Mesothelial cell of epicardium (in vitro differentiated cells): ENCODE measurements around the gene MTX1. TPM values are rescaled to one million over a fixed set of nuclear protein-coding genes. Genes with fewer than 3 reads are reported as not detected.

Experiments used
- DNase-seq, 2 experiments: peaks; one replicate each; pipeline ENCODE4 v3.0.0; 2021; ENCODE audit warnings: low spot score in 2 of 2; ENCODE audit not compliant: unreplicated experiment in 2 of 2
- H3K27ac Mint-ChIP-seq: 2 replicates; pipeline ENCODE4 v1.8.0; 2021; ENCODE audit warnings: mixed read lengths
- H3K27me3 Mint-ChIP-seq: 2 replicates; pipeline ENCODE4 v1.8.0; 2021; ENCODE audit warnings: low read depth, mixed read lengths
- H3K36me3 Mint-ChIP-seq: 2 replicates; pipeline ENCODE4 v1.8.0; 2021; ENCODE audit warnings: mixed read lengths
- H3K4me1 Mint-ChIP-seq: 2 replicates; pipeline ENCODE4 v1.8.0; 2021; ENCODE audit warnings: mixed read lengths
- H3K4me3 Mint-ChIP-seq: 2 replicates; pipeline ENCODE4 v1.8.0; 2021; ENCODE audit warnings: mild to moderate bottlenecking, moderate library complexity, mixed read lengths
- H3K9me3 Mint-ChIP-seq: 2 replicates; pipeline ENCODE4 v1.8.0; 2021; ENCODE audit warnings: mixed read lengths
- total RNA-seq: library from RNA; stranded (reverse); gene quantifications from 3 replicates; pipeline ENCODE4 v1.2.1, GENCODE V29; 2021
- TF ChIP-seq, protein P1 (sequence below): fragments of 200-600 bp; sonication (generic); IDR thresholded peaks from one replicate; pipeline ENCODE4 v1.5.0; 2021; ENCODE audit warnings: antibody characterized with exemption; ENCODE audit not compliant: unreplicated experiment

Gene MTX1
- total RNA-seq, 1 donor from 2014 or later: 35.7 TPM

GRCh38 chr1:155177918-155178281 is 30.6 kb upstream of the MTX1 start:
- no peak overlapping the region for H3K27ac Mint-ChIP-seq
- TF ChIP-seq, protein P1, sequence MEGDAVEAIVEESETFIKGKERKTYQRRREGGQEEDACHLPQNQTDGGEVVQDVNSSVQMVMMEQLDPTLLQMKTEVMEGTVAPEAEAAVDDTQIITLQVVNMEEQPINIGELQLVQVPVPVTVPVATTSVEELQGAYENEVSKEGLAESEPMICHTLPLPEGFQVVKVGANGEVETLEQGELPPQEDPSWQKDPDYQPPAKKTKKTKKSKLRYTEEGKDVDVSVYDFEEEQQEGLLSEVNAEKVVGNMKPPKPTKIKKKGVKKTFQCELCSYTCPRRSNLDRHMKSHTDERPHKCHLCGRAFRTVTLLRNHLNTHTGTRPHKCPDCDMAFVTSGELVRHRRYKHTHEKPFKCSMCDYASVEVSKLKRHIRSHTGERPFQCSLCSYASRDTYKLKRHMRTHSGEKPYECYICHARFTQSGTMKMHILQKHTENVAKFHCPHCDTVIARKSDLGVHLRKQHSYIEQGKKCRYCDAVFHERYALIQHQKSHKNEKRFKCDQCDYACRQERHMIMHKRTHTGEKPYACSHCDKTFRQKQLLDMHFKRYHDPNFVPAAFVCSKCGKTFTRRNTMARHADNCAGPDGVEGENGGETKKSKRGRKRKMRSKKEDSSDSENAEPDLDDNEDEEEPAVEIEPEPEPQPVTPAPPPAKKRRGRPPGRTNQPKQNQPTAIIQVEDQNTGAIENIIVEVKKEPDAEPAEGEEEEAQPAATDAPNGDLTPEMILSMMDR: no peak

DNA sequence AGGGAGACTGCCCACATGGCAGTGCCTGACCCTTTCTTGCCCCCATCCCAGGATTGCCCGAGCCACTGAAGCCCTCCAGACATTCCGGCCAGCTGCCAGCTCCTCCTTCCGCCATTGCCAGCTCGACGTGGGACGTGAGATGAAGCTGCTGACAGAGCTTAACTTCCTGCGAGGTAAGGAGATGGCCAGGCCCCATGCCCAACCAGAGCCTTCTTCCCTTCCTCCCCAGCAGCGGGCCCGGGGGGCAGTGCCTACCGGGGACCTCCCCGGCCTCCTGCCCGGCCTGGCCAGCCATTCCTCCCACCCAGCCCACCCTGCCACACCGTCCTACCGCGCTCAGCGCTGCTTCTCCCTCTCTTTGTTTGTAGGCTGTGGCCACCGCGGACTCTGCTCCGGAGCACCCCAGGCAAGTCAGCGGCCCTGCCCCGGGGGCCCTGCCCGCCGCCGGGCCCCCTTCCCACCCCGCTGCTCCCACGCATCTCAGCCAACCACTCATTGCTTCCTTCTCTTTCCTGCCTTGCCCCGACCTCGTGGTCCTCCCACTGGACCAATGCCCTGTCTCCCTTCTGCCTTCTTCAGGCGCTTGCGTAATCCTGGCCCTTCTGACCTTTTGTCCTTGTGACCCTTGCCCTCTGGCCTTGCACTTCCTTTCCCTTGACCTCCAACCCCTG is 29.9 kb upstream of the MTX1 start:
- H3K9me3 Mint-ChIP-seq: no peaks in the 10 kb centered on the region
- H3K36me3 Mint-ChIP-seq: no peaks in the 10 kb centered on the region
- no peak for DNase-seq

More at GRCh38 chr1:155177918-155178281, 30.6 kb upstream of the MTX1 start:
- no peak overlapping the region for H3K4me3 Mint-ChIP-seq
- H3K9me3 Mint-ChIP-seq: no peaks in the 10 kb centered on the region
- no peaks in the 10 kb centered on the region for H3K36me3 Mint-ChIP-seq
- H3K4me1 Mint-ChIP-seq: peaks cover 16% of the 10 kb centered on the region
- no peak for DNase-seq
- peaks cover 11% of the 10 kb centered on the region for H3K27me3 Mint-ChIP-seq

GRCh38 chr1:155179112-155180031 is 29.1 kb upstream of the MTX1 start:
- H3K4me3 Mint-ChIP-seq: no peak overlapping the region
- DNase-seq: no peak
- H3K36me3 Mint-ChIP-seq: no peaks in the 10 kb centered on the region
- no peaks in the 10 kb centered on the region for H3K9me3 Mint-ChIP-seq
- no peak overlapping the region for H3K27ac Mint-ChIP-seq
- peaks cover 5% of the 10 kb centered on the region for H3K27me3 Mint-ChIP-seq
- TF ChIP-seq, protein P1: no peak
- H3K4me1 Mint-ChIP-seq: peaks cover 5% of the 10 kb centered on the region

More for the DNA sequence above, 29.9 kb upstream of the MTX1 start:
- Mint-ChIP-seq H3K4me1 (peaks cover 10% of the 10 kb centered on the region), H3K27ac (no peak overlapping the region), H3K4me3 (no peak overlapping the region), H3K27me3 (peaks cover 9% of the 10 kb centered on the region)
- TF ChIP-seq, protein P1: no peak

DNA sequence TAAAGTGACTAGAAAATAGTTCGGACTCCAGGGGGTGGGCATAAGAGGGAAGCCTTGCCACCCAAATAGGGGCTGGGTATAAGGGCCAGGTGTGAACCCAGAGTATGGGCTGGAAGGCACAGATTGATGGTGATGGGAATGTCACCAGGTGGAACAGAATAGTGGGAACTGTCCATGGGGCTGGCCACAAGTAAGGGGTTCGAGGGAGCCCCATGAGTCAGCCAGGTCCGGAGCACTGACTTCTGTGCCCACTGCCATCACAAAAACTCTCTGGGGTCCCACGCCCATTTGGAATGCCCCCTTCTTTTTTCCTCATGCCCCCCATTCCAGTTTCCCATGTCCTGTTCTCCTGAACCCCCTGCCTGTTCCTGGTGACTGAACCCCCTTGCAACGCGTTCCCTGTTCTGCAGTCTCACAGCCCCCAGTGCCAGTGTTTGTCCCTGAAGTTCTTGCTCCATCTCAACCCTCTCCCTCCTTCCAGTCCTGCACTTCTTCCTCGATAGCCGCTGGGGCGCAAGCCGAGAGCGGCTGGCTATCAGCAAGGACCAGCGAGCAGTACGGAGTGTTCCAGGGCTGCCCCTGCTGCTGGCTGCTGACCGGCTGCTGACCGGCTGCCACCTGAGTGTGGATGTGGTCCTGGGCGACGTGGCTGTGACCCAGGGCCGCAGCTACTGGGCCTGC is 27.0 kb upstream of the MTX1 start:
- Mint-ChIP-seq H3K4me3 (no peak overlapping the region), H3K9me3 (no peaks in the 10 kb centered on the region), H3K36me3 (no peaks in the 10 kb centered on the region), H3K4me1 (no peaks in the 10 kb centered on the region), H3K27me3 (no peaks in the 10 kb centered on the region), H3K27ac (no peak overlapping the region)
- TF ChIP-seq, protein P1: no peak
- no peak for DNase-seq

DNA sequence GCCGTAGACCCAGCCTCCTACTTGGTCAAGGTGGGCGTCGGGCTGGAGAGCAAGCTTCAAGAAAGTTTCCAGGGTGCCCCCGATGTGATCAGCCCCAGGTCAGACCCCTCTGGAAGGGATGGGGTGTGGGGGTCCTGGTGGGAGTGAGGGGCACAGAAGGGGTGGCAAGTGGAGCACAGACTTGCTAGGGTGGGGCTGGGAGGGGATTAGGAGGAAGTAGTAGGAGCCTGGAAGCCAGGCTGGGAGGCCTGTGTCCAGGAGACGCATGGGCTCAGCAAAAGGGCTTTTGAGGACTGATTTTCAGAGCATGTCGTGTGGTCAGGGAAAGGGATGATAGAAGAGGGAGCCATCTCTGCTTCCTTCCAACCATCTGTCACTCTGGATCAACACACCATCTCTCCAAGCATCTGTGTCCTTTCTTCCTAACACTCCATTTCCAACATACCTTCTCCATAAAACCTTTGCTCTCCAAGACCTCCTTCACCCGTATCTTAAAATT is 26.4 kb upstream of the MTX1 start:
- no peaks in the 10 kb centered on the region for H3K4me1 Mint-ChIP-seq
- H3K27ac Mint-ChIP-seq: no peak overlapping the region
- H3K27me3 Mint-ChIP-seq: no peaks in the 10 kb centered on the region
- H3K9me3 Mint-ChIP-seq: no peaks in the 10 kb centered on the region
- no peak for DNase-seq
- TF ChIP-seq, protein P1: no peak
- no peak overlapping the region for H3K4me3 Mint-ChIP-seq
- H3K36me3 Mint-ChIP-seq: no peaks in the 10 kb centered on the region
